IPS DF 19.7 (cell line): ENCODE data around the gene IFNA1.
"Not testable (repeated sequence)": the region's sequence is repeated elsewhere in the genome, so short reads cannot be mapped to it uniquely, and the experiment has no call there.

Experiments
- DNase-seq: peaks from one replicate; pipeline ENCODE4 v3.0.0-alpha.2; 2013; ENCODE audit warnings: low read depth, low spot score

The IFNA1 gene

DNA sequence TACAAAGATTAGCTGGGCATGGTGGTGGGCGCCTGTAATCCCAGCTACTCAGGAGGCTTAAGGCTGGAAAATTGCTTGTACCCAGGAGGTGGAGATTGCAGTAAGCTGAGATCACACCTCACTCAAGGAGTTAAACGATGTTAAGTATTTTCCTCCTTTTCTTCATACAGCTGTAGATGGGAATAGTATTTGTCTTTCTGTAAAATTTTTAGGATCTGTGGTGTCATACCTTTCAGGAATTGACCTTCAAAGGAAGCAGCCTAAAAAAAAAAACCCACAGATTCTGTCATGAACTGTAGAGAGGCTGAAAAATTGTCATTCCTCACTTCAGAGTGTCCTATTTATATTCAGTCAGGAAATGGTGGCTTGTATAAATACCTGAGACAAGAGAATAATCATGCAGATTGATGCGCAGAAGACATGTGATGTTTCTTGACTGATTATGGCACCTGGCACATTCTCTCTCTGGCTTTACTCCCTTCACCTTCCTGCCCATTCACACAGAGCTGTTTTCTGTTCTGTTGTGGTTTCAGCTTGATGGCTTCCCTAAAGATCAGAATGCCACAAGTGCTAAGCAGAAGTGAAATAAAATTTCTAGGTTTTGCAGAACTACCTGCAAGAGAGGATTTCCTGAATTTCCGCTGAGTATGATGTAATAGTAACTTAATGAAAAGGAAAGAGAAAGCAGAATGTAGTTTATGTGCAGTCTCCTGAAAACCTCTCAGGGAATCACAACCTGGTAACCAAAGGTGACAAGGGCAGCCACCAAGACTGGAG, 3.8 kb downstream of the IFNA1 start:
- DNase-seq: no peak

DNA sequence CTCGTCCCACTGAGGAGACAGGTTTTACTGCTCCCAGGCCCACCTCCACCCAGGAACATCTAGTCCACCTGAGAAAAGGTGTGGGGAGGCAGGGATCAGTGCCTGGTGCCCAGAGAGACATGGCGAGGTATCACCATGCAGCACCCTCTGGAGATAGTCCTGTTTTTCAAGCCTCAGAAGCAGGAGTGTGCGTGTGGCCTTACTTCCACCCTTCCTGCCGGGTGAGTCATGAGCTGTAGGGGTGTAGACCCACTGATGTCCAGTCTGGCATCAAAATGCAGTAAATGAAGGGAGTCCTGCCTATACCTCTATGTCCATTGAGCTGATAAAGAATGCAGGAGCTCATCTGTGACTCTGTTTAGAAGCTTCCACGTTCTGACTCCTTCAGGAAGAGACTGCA, 9.1 kb downstream of the IFNA1 start:
- DNase-seq: not testable (repeated sequence)

DNA sequence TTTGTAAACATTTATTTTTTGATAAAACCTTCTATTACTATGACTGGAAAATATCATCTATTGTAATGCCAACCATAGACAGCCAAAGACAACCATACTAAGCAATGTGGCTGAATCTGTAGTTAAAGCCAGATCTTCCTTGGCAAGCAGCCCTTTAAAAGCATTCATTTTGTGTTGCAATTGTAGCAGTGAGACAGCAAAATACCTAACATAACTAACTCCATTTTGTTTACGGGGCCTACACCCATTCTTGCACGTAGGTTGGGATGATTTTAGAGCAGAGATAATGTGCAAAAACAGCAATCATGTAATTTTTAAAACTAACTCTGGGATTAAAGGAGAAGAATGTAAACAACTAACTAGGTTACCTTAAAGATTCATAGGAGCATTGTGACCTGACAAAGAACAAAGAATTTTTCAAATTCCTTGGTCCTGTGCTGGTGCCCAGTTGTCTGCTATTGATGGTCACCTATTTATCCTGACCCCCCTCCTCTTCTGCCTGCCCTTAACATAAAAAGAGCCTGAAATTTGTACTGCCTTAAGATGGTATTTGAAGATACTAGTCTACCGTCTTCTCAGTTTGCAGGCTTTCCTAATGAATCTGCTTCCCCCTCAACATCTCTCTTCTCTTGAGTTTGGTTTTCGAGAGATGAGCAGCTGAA, 10.6 kb downstream of the IFNA1 start:
- no peak for DNase-seq

DNA sequence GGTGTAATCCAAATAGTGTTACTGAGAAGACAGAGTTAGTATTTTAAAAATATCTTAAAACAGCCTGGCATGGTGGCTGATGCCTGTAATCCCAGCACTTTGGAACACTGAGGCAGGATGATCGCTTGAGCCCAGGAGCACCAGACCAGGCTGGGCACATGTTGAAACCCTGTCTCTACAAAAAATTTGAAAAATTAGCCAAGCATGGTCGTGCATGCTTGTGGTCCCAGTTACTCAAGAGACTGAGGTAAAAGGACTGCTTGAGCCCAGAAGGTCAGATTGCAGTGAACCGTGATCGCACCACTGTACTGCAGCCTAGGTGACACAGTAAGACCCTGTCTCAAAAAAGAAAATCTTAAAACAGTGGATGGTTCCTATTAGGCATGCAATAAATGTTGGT, 12.4 kb downstream of the IFNA1 start:
- no peak for DNase-seq

DNA sequence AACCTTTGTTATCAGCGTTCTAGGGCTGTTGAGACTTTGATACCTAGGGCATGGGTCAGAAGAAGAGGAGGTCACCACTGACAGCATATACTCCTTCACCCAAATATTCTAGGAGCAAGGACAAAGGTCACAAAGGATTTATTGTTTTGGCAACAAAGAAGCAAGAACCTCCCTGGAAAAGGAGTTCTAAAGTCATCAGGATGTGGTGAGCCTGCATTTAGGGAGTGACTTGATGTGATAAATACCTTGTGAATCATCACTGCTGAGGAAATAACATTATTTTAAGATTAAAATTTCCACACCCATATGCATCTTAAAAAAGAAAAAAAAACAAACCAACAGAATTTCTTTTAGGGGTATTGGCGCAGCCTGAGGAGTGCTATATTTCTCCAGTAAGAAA, 13.9 kb downstream of the IFNA1 start:
- DNase-seq: no peak

DNA sequence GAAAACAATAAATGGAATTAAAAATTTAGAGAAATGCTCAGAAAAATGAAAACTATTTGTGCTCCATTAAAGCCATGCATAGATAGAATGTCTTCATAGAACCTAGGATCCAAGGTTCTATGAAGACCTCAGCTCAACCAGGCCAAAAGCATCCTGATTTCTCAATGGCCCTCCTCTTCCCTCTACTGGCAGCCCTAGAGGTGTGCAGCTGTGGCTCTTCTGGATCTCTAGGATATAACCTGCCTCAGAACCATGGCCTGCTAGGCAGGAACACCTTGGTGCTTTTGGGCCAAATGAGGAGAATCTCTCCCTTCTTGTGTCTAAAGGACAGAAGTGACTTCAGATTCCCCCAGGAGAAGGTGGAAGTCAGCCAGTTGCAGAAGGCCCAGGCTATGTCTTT, 15.1 kb downstream of the IFNA1 start:
- no peak for DNase-seq

DNA sequence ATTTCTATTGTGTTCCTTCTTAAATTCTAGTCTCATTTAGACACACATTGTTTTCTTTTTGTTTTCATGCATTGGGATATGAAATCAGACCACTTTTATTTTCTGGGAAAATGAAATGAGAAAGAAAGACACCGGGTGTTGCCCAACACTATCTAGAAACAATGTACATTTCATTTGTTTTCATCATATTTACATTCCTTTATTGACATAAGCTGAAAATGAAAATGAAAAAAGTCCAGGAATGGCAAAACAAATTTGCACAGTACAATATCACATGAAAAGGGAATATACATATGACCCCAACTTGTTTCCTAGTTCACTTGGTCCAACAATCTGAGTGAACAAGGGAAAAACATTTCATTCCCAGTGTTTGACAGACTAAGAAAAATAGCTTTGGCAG, 21.1 kb downstream of the IFNA1 start:
- no peak for DNase-seq

DNA sequence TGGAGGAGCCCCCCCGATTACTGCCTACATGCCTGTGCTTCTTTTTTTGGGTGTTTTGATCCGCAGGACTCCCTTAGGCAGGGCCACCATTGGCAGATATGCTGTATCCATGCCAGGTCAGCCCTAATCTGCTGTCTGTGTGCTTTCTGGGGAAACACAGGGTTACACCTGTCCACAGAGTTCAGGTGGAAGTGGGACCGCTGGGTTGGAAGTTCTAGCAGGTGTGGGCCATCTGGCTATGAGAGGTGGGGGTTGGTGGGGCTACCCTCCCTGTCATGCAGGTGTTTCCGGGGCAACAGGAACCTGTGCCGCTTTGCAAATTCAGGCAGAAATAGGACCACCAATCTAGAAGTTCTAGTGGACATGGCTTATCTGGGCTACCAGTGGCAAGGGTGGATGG, 24.9 kb downstream of the IFNA1 start:
- DNase-seq: no peak

DNA sequence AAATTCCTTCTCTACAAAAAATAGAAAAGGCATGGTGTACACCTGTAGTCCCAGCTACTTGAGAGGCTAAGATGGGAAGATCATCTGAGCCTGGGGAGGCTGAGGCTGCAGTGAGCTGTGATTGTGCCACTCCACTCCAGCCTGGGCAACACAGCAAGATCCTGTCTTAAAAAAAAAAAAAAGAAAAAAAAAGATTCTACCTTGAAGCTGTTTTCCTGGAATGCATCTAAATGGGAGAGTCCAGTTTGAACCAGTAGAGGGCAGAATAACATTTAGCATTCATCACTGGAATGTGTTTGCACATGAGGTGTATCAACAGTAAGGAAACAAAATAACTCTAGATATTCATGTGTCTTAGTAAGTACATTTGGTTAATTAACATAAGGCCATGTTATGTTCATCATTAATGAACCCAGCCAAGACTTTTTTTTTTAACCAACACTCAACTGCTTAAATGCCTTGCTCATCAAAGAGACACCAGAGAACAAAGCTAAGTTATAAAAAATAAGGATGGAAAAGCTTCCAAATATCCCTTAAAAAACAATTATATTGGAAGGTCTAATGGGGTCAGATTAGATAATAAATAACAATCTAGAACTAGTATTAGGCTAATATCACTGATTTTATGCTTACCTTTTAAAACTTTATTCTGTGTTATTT, 25.8 kb downstream of the IFNA1 start:
- no peak for DNase-seq

DNA sequence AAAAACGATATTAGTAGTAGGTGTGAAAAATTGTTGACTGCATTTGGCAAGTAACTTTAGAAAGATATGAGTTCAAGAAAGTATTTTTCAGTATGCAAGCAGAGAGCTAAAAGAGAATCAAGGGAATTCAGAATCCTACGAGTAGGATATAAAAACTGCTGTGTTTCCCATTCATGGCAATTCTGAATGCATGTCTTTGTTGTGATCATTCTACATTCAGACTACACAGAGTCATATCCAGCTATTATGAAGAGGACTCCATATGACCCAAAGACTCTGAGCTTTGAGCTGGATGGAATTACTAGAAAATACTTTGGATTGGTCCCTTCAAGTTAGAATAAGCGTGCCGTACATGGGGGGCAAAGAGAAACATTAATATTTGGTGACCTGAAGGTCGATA, 29.9 kb downstream of the IFNA1 start:
- DNase-seq: no peak

DNA sequence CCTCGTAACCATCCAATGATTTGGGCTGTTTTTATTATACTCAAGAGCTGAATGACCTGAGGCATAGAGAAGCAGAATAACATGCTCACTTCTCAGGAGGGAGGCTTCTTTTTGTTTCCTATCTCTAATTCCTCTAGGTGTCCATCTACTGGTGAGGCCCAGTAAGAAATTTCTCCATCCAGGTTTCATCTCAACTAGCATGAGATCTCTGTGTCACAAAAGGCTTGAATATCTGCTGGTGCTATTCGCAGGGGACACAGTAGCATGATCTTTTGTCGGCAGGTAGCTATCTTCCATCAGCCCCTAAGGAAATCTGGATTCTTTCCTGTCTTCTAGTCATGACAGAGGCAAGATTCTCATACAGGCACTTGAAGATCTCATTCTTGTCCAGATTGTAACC, 33.0 kb downstream of the IFNA1 start:
- DNase-seq: no peak

DNA sequence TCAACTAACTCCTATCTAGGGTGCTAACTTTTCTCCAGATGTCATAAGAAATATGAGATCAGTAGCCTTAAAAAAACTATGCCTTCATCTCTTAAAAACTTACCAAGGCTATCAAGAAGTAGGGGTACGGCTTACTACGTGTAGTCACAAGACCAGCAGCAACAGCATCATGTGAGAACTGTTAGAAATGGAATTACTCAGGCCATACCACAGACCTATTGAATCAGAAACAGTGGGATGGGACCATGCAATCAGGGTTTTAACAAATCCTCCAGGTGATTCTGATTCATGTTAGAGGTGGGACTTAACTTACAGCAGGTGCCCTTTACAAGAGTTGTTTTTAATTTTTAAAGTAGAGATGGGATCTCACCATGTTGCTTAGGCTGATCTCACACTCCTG, 37.2 kb downstream of the IFNA1 start:
- no peak for DNase-seq

DNA sequence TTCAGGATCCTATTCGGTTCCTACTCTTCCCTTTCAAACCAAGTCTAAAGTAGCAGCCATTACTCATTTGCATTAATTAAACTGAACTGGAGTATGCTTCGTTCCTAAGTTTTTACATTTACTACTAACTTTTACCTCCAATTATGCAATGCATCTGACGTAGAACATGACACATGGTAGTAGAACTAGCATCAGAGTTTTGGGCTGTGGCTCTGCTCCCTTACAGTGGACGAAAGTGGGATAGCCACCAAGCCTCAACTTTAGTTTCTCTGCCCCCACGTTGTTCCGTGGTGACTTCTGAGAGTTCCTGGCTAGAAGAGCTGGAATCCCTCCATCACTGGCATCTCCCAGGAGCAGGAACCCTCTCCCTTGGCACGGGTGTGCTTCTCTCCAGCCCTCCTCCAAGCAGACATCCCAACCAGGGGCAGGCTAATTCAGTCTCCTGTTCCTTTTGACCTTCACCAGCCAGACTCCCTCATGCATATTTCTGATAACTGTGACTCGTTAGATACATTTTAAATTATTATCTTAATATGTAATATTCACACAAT, 39.0 kb downstream of the IFNA1 start:
- no peak for DNase-seq

DNA sequence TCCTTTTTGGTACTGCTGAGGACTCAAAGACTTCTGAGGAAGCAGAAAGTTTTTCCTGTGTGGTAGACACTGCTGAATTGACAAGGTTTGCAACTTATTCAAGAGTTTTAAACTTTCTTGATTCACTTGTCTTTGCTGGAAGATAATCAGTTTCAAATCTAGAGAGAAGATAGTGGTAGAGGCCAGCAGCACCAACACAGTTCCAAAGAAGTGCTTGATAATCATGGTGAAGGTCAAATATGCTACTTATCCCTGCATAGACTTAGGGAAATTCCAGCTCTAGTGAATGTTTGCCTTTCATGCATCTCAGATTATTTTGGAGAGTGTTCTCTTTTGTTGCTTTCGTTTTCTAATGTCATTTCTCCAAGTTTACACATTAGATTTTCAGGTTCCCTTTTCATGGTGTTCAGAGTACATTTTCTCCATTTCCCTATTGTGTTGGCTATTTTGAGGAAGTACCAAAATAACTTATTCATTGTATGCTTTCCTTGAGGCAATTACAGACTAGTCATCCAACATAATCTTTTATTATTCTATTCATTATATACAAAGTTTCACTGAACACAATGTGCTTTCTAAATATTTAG, 41.3 kb downstream of the IFNA1 start:
- no peak for DNase-seq

DNA sequence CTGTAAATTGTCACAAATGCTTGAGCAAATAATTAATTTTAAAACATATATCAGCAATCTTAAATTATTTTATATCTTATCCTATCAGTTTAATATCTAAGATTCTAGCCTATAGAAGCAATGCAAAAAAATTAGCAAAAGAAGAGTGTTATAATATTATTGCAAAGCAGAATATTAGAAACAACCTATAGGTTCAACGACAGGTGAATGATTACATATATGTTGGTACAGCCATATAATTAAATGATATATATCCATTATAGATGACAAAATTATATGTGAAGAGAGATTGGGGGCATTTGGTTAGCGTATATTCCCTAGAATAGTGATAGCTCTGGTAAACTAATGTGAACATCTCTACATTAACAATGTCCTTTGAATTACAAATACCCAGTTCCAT, 42.0 kb downstream of the IFNA1 start, which contains the start of gene IFNE:
TSS of gene IFNE (minus strand) at position 101 of the 400 bp plus-strand sequence. CDS start 619 bp downstream, outside the sequence.
- no peak for DNase-seq
